GM21360 (cell line): ENCODE measurements around the gene TMCC3.
"Not testable (repeated sequence)": the region's sequence is repeated elsewhere in the genome, so short reads cannot be mapped to it uniquely, and the experiment has no call there.

Experiments
- ATAC-seq: cut with Tn5 transposase; IDR thresholded peaks from one replicate; pipeline ENCODE4 v1.9.1; 2021; ENCODE audit warnings: mild to moderate bottlenecking, moderate library complexity; ENCODE audit not compliant: unreplicated experiment

The TMCC3 gene

GRCh38 chr12:94575024-94575423, 75.3 kb downstream of the TMCC3 start:
- ATAC-seq: no peak

- no peak for ATAC-seq
Measured at GRCh38 chr12:94571556-94571955, 78.8 kb downstream of the TMCC3 start.

GRCh38 chr12:94570161-94570560, 80.2 kb downstream of the TMCC3 start:
- ATAC-seq: no peak

GRCh38 chr12:94567761-94568160, 82.6 kb downstream of the TMCC3 start:
- no peak for ATAC-seq

- ATAC-seq: no peak
Measured at GRCh38 chr12:94566345-94566744, 84.0 kb downstream of the TMCC3 start.

- ATAC-seq: no peak
Measured at GRCh38 chr12:94565683-94566082, 84.7 kb downstream of the TMCC3 start.

- no peak for ATAC-seq
Measured at GRCh38 chr12:94563286-94563685, 87.1 kb downstream of the TMCC3 start.

GRCh38 chr12:94561943-94562411, 88.4 kb downstream of the TMCC3 start:
- peak; percentile 83 for ATAC-seq

- ATAC-seq: peak; percentile 56
Measured at GRCh38 chr12:94560431-94561221, 89.7 kb downstream of the TMCC3 start.

- ATAC-seq: no peak
Measured at GRCh38 chr12:94558612-94559011, 91.7 kb downstream of the TMCC3 start.

GRCh38 chr12:94557746-94558295, 92.5 kb downstream of the TMCC3 start:
- no peak for ATAC-seq

GRCh38 chr12:94555687-94556086, 94.7 kb downstream of the TMCC3 start:
- no peak for ATAC-seq

- no peak for ATAC-seq
Measured at GRCh38 chr12:94553875-94554274, 96.5 kb downstream of the TMCC3 start.

- ATAC-seq: no peak
Measured at GRCh38 chr12:94553130-94553519, 97.2 kb downstream of the TMCC3 start.

- no peak for ATAC-seq
Measured at GRCh38 chr12:94551810-94552209, 98.5 kb downstream of the TMCC3 start.

- no peak for ATAC-seq
Measured at GRCh38 chr12:94550964-94551363, 99.4 kb downstream of the TMCC3 start.

GRCh38 chr12:94548833-94549232, 101.5 kb downstream of the TMCC3 start:
- ATAC-seq: not testable (repeated sequence)

GRCh38 chr12:94545935-94546771, 104.2 kb downstream of the TMCC3 start:
- no peak for ATAC-seq

- ATAC-seq: no peak
Measured at GRCh38 chr12:94544355-94544754, 106.0 kb downstream of the TMCC3 start.

GRCh38 chr12:94538318-94538717, 112.0 kb downstream of the TMCC3 start:
- ATAC-seq: no peak
